NCI-H146 (cell line): ENCODE data around the gene MREG.
"Not testable (repeated sequence)": the region's sequence is repeated elsewhere in the genome, so short reads cannot be mapped to it uniquely, and the experiment has no call there.

Source experiments
- DNase-seq: peaks from one replicate; lab custom pipeline; 2025; lab: John Stamatoyannopoulos, UW

Gene MREG

DNA sequence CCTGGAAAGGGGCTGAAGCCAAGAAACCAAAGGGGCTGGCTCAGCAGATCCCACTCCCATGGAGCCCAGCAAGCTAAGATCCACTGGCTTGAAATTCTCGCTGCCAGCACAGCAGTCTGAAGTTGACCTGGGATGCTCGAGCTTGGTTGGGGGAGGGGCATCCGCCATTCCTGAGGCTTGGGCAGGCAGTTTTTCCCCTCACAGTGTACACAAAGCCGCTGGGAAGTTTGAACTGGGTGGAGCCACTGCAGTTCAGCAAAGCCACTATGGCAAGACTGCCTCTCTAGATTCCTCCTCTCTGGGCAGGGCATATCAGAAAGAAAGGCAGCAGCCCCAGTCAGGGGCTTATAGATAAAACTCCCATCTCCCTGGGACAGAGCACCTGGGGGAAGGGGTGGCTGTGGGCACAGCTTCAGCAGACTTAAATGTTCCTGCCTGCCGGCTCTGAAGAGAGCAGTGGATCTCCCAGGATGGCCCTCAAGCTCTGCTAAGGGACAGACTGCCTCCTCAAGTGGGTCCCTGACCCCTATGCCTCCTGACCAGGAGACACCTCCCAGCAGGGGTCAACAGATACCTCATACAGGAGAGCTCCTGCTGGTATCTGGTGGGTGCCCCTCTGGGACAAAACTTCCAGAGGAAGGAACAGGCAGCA lies 24.7 kb downstream of the MREG start:
- not testable (repeated sequence) for DNase-seq

DNA sequence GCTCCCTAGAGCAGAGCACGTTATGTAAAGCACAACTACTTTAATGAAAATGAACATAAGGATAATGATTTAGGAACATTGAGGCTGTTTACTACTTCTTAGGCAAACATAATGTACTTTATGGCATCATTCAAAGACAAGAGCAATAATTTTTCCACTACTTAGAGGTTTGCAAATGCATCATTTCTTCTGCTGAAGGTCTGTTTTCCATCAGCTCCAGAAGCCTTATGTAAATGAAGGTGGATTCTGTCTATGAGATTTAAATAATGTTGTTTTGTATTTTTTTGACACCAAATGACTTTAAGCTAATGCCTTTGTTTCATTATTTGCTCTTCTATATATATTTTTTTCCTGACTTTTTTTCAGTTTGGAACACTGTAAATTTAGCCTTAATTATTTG lies 28.1 kb downstream of the MREG start:
- DNase-seq: no peak

DNA sequence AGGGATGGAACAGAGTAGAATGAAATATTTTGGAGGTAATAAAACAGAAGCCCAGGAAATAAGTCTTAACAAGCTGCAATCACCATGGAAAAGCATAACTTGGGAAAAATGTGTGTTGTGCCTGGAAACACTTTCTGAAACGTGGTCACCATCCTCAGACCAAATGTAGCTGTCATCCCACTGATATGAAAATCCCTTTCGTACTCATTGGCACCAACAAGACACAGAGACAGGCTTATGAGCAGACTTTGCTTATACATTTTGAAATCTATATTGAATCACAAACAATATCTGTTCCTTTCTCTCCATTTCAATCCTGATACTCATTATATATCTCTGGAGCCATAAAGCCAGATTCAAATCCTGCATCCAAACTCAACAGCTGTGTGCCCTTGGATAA lies 28.7 kb downstream of the MREG start:
- DNase-seq: no peak

DNA sequence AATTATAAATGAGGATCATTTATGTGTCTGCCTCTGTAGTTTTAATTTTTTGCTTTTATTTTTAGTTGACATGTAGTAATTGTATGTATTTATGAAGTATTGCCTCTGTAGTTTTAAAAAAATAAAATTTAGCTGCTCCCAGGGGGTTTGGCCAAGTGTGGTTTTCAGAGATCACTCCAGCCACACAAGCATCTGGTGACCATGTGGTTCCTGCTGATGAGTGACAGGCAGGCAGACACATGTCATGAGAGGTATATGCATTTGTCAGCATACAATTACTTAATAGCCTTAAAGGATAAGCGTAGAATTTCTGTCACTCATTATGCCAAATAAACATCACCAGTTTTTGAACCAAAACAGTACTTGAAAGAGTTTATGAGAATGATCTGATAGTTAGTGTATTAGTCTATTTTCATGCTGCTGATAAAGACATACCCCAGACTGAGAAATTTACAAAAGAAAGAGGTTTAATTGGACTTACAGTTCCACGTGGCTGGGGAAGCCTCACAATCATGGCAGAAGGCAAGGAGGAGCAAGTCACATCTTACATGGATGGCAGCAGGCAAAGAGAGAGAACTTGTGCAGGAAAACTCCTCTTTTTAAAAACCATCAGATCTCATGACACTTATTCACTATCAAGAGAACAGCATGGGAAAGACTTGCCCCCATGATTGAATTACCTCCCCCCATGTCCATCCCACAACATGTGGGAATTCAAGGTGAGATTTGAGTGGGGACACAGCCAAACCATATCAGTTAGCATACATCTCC lies 29.6 kb downstream of the MREG start:
- DNase-seq: no peak

DNA sequence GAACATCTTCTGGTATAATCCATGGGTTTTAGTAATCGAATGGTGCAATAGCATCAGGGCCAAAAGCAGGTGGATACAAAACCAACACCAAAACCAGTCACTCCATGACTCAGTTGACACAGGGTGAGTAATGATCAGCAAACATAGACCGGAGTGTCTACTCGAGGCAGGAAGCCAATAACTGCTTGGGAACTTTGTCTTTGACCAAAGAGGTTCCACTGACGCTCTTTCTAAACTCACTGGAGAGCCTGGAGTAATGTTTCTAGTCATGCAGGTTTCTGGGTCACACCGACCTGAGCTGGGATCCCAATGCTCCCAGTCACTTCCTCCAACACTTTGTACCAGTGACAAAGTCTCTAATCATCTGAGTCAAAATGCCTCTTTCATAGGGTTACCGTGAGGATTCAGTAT lies 30.9 kb downstream of the MREG start:
- no peak for DNase-seq

DNA sequence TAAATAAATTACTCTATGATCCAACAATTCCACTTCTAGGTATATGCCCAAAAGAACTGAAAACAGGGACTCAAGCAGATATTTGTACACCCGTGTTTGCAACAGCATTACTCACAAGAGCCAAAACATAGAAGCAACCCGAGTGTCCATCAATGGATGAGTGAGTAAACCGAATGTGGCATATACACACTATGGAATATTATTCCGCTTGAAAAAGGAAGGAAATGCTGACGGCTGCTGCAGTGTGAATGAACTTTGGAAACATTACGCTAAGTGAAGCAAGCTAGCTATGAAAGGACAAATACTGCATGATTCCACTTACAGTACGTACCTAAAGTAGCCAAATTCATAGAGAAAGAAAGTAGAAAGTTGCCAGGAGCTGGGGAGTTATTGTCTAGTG lies 32.2 kb downstream of the MREG start:
- no peak for DNase-seq

DNA sequence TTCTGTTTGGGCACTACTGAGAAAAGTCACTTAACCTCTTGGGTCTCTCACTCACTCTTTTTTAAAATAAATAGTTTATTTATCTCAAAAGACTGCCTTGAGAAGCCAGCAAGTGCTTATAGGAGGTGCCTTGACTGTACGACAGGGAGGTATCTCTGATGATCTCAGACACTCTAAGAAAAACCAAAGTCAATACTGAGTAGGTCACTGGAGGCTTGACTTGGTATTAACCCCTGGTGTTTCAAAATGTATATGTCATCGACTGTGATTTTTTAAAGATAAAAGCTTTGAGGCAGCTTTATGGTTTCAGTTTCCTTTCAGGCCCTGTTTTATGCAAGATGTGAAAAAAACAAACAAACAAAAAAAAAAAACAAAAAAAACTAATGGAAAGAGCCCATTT lies 33.7 kb downstream of the MREG start:
- DNase-seq: no peak

DNA sequence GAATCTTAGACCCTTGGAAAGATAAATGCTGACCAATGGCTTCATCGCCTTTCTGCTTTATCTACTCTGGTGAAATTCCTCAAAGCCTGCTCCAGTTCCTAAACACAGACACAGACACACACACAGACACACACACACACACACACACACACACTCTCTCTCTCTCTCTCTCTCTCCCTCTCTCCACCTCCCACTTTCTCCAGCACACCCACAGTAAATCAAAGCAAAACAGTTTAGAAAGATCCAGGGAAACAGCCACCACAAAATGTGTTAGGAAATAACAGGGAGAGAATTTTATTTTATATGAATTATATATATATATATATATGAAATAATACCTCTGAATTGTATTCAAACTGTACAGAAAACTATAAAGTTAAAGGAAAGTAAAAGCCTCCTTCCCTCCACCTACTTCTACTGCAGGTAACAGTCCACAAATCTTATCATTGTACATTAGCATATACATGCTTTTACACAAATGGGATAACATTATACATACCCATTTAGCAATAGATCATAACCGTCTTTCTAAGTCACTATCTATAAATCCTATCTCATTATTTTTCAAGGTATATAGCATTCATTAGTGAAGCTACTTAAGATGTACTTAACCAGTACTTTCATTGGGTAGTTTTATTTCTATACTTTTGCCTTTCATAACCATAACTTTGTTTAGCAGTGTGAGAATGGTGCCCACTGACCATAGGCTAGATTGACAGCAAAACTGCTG lies 38.5 kb downstream of the MREG start:
- no peak for DNase-seq

DNA sequence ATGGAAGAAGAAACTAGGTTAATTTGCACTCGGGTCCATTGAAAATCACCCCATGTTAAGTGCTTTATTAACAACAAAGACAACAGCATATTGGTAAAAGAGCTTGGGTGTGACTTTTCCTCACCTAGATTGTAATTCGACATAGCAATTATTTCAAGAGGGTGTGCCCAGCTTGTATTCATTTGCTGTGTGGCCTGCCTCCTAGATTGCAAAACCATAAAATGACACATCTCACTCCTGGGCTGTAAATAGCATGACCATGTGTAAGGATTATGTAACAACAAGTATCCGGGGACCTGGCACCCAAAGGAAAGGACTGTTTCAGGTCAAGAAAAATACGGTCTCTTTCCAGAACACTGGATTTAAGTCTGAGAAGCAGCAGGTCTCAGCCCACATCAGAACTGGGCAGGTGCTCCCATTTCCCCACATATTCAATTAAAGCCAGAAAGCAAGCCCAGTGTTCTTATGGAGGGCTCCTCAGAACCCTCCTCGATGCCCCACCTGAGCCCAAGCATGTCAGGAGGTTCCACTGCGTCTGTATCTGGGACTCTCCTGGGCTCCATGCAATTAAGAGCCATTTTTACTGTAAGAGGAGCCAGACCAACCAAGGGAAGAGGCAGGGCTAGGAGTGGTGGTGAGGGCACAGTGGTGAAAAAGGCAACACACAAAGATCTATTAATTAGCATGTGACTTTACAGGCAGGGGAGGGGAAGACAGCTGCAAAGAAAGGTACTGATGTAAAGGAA lies 39.2 kb downstream of the MREG start:
- DNase-seq: no peak

DNA sequence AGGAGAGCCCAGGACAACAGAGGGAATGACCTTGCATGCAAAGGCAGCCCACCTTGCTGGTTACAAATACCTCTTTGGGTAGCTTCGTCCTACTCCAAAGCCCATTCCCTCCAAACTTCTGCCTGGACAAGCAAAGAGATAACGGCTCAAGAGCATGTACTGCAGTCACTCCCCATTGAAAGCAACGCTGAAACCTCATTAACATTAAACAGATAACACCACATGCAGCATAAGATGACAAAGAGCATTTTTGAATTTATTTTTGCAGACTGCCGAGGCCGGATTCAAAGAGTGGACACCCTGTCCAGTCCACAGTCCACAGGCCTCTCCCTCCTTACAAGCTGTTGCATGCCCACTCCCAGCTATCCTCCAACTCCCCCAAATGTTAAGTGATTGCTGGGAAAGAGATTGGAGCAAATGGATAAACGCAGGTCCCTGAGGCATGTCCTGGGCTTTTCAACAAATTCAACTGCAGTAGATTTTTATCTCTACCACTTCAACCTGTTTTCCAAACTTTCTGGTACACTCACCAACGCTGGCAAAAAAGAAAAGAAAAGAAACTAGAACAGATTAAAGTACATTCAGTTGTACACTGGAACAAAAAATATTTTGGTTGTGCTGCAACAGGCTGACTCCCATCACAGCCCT lies 40.1 kb downstream of the MREG start:
- DNase-seq: no peak

DNA sequence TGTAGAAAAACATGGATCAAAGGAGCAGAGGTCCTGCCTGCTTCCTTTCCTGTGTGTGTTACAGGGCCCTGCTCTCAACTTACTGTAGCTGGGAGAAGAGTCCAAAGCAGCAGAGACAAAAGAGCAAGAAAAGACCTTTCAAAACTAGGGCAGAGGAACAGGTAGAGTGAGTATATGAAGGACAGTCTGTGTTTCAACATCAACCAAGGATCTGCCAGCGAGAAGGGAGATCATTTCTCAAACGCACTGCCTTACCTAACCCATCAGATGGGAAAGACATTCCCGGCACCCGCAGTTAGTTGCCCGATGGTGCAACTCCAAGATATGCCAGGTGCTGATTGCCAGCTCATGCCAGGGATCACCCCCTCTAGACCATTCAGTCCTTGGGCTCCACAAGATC lies 41.7 kb downstream of the MREG start:
- DNase-seq: no peak

DNA sequence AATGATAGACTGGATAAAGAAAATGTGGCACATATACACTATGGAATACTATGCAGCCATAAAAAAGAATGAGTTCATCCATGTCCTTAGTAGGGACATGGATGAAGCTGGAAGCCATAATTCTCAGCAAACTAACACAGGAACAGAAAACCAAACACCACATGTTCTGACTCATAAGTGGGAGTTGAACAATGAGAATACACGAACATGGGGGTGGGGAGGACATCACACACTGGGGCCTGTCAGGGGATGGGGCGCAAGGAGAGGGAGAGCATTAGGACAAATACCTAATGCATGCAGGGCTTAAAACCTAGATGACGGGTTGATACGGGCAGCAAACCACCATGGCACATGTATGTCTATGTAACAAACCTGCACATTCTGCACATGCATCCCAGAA lies 42.5 kb downstream of the MREG start:
- DNase-seq: not testable (repeated sequence)

DNA sequence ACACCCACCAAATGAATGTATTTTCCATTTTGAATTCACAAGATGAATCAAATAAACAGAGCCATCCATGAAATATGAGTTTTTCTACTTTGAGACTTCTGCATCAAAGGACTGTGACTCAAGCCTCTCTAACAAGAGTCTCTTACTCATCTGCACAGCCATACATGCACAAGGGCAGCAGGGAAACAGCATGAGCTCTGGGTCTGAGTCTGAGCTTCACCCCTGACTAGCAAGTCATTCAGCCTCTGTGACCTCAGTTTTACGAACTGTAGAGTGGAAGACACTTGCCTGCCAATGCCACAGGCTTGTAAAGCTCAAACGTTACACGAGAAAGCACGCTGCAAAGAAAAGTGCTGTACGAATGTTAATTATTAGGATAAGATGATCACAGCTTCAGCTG lies 42.9 kb downstream of the MREG start:
- DNase-seq: no peak

DNA sequence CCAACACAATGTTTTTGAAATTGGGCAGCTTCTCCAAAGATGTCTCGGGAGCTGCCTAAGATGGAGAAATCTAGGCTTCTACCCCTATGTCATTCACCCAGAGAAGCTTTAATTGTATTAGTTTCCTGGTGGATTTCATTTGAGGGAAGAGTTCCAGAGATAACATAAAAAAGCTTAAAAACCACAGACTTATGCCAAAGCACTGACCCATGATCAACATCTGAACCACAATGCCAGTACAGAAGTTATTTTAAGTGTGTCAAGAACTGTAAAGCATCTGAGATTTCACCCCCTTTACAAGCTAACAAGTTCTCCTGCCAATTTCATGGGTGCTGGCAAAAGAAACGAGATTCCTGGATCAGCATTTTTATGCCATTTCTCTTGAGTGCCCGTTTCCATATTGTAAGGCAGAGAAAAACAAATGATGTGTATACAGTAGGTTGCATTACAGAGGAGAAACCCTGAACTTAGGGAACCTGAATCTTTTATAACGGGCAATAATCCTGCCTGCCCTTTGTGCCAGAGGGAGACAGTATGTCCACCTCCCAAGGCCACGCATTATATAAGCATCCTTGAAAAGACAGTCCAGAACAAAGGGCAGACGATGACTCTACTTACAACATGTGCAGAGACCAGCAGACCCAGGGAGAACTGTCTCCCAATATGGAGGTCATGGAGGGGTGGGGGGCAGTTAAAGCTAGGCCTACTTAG lies 44.1 kb downstream of the MREG start:
- DNase-seq: no peak

DNA sequence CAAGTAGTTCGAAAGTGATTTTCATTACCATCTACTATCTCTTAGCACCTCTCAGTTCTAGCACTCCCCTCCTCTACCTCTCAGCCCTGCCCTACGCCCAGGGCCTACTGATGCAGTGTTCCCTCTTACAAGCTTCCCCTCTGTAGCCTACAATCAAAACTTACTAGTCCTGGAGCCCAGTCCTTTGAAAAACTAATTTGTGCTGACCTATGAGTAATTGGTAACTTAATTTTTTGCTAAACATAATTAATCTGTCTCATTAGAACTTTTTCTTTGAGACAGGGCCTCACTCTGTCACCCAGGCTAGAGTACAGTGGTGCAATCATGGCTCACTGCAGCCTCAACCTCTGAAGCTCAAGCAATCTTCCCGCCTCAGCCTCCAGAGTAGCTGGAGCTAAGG lies 44.9 kb downstream of the MREG start:
- no peak for DNase-seq

DNA sequence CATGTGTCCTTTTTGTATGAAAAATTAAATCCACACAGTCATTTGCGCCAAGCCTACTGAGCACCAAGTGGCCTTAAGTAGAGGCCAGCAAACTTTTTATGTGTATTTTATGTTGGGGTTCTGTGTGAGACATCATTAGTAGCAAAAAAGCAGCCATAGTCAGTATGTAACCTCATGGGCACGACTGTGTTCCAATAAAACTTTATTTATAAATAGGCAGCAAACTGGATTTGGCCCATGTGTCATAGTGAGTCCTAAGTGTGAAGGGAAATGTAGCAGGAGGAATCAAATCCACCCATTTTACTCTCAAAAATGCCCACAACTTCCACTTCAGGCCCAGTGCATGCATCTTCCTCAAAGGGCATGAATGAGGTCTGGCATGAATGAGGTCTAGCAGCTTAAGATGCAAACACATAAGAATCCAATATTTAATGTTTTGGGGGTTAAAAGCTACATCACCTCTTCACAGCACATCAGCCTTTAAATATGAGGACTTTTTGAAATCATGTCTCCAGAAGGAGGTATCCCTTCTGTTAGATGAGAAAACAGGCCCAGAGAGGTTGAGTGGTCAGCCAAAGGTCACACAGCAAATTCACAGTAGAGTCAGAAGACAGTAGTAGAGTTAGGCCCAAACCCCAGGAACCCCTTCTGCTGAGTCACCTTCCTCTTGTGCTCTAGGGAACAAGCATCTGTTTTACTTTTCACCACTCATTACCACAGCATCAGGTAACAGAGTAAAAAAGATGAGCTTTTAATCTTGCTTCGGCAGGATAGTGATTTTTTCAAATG lies 45.6 kb downstream of the MREG start:
- no peak for DNase-seq

DNA sequence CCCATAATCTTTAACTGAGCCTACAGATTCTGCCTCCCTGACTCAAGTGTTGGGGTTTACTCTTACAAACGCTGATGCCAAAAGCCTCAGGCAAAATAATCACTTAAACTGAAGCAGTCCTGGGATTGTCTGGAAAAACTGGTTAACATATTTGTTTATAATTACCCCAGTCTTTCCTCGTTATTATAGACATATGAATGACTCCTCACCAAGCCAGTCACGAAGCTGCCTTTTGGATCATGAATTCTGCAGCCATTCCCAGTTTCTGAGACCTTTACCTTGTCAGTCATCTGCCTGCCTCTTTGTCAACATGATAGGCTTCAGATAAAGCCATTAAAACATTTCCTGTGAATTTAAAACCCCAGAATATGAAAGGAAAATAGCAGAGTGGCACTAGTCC lies 46.4 kb downstream of the MREG start:
- no peak for DNase-seq

DNA sequence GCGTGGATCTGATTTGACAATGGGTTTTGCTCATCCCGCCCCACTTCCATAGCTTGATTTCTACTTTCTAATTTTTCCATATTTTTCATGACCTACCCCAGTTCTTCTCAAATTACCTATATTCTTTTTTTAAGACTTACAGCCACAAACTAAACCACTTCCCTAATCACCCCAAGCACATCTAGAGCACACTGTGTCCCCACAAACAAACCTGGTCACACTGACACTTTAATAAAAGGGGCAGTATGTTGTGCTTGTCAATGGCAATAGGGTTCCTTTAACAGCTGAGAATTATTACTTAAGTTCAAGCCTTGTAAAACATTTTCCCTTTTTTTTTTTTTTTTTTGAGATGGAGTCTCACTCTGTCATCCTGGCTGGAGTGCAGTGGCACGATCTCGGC lies 47.1 kb downstream of the MREG start:
- no peak for DNase-seq

DNA sequence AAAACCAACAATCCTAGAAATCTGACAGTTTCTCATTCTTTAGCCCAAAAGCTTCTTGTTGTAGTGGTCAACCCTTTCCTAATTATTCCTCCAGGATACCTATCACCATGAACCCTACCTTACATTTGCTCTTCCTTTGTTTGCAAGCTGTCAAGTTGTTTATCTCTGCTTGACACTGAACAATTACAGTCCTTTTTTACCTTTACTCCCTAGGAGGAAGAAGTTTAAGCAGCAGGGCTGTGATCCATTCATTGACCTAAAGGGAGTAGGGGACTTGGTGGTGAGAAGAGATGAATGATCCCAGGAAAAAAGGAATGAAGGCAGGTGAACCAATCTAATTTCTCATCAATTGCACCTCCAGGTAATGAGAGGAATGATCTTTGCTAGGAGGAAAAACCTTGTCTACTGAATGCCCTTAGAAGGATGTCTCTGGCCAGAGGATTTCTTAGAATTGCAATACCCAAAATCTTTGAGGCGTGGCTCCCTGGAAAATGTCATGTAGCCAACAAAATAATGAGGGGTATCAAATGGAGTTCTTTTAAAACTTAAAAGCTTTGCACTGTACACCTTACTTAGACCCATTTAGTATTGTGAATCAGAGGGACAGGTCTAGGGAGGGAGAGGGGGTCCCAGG lies 47.7 kb downstream of the MREG start:
- no peak for DNase-seq

DNA sequence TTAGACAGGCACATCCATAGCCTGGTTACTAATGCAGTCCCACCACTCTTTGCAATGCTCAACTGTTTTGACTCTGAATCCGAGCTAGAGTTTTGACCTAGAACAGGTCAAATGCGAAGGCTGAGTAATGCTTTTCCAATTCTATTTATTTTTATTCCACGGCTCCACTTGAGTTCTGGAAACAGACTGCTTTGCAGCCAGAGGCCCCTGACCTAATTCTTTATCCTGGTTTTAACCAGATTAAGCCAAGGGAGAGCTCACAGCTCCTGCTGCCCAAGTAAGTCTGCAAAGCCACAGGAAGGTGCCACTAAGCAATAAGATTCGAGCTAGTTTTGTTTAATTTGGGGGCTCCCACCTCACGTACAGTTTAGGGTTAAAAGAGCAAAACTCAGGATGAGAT lies 51.4 kb downstream of the MREG start:
- DNase-seq: no peak
